Activated CD4-positive, alpha-beta memory T cell treated with anti-CD3 and anti-CD28 coated beads for 36 hours (primary cell): Measurements from ENCODE around the gene CHCHD5. TPM values are rescaled to one million over a fixed set of nuclear protein-coding genes. Genes with fewer than 3 reads are reported as not detected.
"Not testable (repeated sequence)": the region's sequence is repeated elsewhere in the genome, so short reads cannot be mapped to it uniquely, and the experiment has no call there.

Source experiments
- CTCF ChIA-PET: fragments of 350-600 bp; sonication (Branson Sonifier 250); formaldehyde crosslinking; loops from one replicate; lab custom pipeline; 2021; ENCODE audit warnings: antibody characterized with exemption, inconsistent platforms; lab: Charles Lee
- POLR2A ChIA-PET: fragments of 350-600 bp; sonication (Branson Sonifier 250); formaldehyde crosslinking; loops from one replicate; lab custom pipeline; 2021; ENCODE audit warnings: antibody characterized with exemption; lab: Charles Lee
- DNase-seq: peaks from one replicate; pipeline ENCODE4 v3.0.0-alpha.2; 2020
- H3K27ac Mint-ChIP-seq: one replicate; pipeline ENCODE4 v1.8.0; 2021; ENCODE audit warnings: mixed read lengths
- H3K27me3 Mint-ChIP-seq: one replicate; pipeline ENCODE4 v1.8.0; 2021; ENCODE audit warnings: mixed read lengths
- H3K36me3 Mint-ChIP-seq: one replicate; pipeline ENCODE4 v1.8.0; 2021; ENCODE audit warnings: mixed read lengths
- H3K4me1 Mint-ChIP-seq: one replicate; pipeline ENCODE4 v1.8.0; 2021; ENCODE audit warnings: low read depth, mixed read lengths
- H3K4me3 Mint-ChIP-seq: one replicate; pipeline ENCODE4 v1.8.0; 2021; ENCODE audit warnings: mild to moderate bottlenecking, mixed read lengths
- H3K9me3 Mint-ChIP-seq: one replicate; pipeline ENCODE4 v1.8.0; 2021; ENCODE audit warnings: mixed read lengths
- intact Hi-C: fragments of 100-400 bp; cut with micrococcal nuclease; formaldehyde crosslinking; loops from one replicate; pipeline ENCODE4 v1.15.1; 2023
- total RNA-seq, 2 experiments: library from RNA; stranded (reverse); gene quantifications; one replicate each; pipeline ENCODE4 v1.2.3, GENCODE V29; 2021

Gene CHCHD5
- total RNA-seq = 10 to 100 TPM; 39.3 to 41.4 TPM

GRCh38 chr2:112584134-112584890, at the start of gene CHCHD5:
CHCHD5 (plus strand) TSS chr2:112584609; CDS start chr2:112584648, 39 bp downstream.
- intact Hi-C loops = loop anchor here (1.0 to 5.0 kb wide), 7 partner anchors 42 to 397 kb away; partner anchors contain the start of genes POLR1B, SLC20A1, ZC3H6 and ZC3H8
- Mint-ChIP-seq H3K27ac (peak within 1 kb of the TSS; percentile 99), H3K27me3 (no peaks in the 10 kb centered on the region), H3K9me3 (no peaks in the 10 kb centered on the region), H3K4me1 (peaks cover 30% of the 10 kb centered on the region), H3K36me3 (peaks cover 15% of the 10 kb centered on the region), H3K4me3 (peak within 1 kb of the TSS; percentile 97)
- DNase-seq = peak; percentile 97
- ChIA-PET CTCF (interaction anchor here (0.6 to 2.8 kb wide), 8 partner anchors 16 to 165 kb away, joined by 3 to 21 read pairs (median 4); no protein-coding TSS in a partner anchor), POLR2A (interaction anchor here (0.6 to 2.6 kb wide), 5 partner anchors 19 to 143 kb away, joined by 3 to 11 read pairs (median 3); partner anchors contain the start of gene SLC20A1)

- Mint-ChIP-seq H3K9me3 (peaks cover 3% of the 10 kb centered on the region), H3K4me1 (no peaks in the 10 kb centered on the region), H3K27me3 (no peaks in the 10 kb centered on the region), H3K4me3 (no peak overlapping the region), H3K36me3 (peaks cover 17% of the 10 kb centered on the region), H3K27ac (no peak overlapping the region)
- CTCF ChIA-PET = no interaction called here
- intact Hi-C loops = no loop called here
- POLR2A ChIA-PET = interaction anchor here (0.6 kb wide), 1 partner anchor 13 kb away, joined by 4 read pairs; no protein-coding TSS in a partner anchor
- no peak for DNase-seq
These were observed 49.6 kb upstream of the CHCHD5 start for GRCh38 chr2:112534826-112535225.

DNA sequence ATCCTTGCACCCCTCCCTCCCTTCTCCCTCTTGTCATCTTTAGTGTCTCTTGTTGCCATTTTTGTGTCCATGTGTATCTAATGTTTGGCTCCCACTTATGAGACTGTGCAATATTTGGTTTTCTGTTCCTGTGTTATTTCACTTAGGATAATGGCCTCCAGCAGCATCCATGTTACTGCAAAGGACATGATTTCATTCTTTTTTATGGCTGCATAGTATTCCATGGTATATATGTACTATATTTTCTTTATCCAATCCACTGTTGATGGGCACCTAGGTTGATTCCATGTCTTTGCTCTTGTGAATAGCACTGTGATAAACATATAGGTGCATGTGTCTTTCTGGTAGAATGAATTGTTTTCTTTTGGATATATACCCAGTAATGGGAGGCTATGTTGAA, 47.7 kb upstream of the CHCHD5 start:
- peaks cover 11% of the 10 kb centered on the region for H3K4me1 Mint-ChIP-seq
- intact Hi-C loops, POLR2A ChIA-PET, H3K9me3 Mint-ChIP-seq, H3K27me3 Mint-ChIP-seq, CTCF ChIA-PET, DNase-seq, H3K4me3 Mint-ChIP-seq, H3K27ac Mint-ChIP-seq, H3K36me3 Mint-ChIP-seq: not testable (repeated sequence)

GRCh38 chr2:112539306-112539705, 45.1 kb upstream of the CHCHD5 start:
- DNase-seq = no peak
- peaks cover 11% of the 10 kb centered on the region for H3K4me1 Mint-ChIP-seq
- H3K9me3 Mint-ChIP-seq = peaks cover 3% of the 10 kb centered on the region
- no peak overlapping the region for H3K4me3 Mint-ChIP-seq
- POLR2A ChIA-PET = no interaction called here
- intact Hi-C loops = no loop called here
- CTCF ChIA-PET = no interaction called here
- H3K27me3 Mint-ChIP-seq = no peaks in the 10 kb centered on the region
- H3K36me3 Mint-ChIP-seq = peaks cover 4% of the 10 kb centered on the region
- no peak overlapping the region for H3K27ac Mint-ChIP-seq

- Mint-ChIP-seq H3K4me3 (no peak overlapping the region), H3K9me3 (peaks cover 3% of the 10 kb centered on the region), H3K27ac (no peak overlapping the region), H3K27me3 (no peaks in the 10 kb centered on the region), H3K36me3 (peaks cover 2% of the 10 kb centered on the region), H3K4me1 (peaks cover 17% of the 10 kb centered on the region)
- CTCF ChIA-PET = no interaction called here
- POLR2A ChIA-PET = no interaction called here
- DNase-seq = no peak
- intact Hi-C loops = loop anchor here (5.0 to 10.0 kb wide), 4 partner anchors 264 to 659 kb away; partner anchors contain the start of genes ANAPC1, ZC3H6 and ZC3H8
These were observed 43.5 kb upstream of the CHCHD5 start for GRCh38 chr2:112540906-112541305.

- DNase-seq = peak; percentile 78
- peaks cover 19% of the 10 kb centered on the region for H3K4me1 Mint-ChIP-seq
- intact Hi-C loops = loop anchor here (1.0 to 10.0 kb wide), 8 partner anchors 43 to 659 kb away; partner anchors contain the start of genes ANAPC1, CHCHD5, SLC20A1 and TMEM87B
- H3K4me3 Mint-ChIP-seq = no peak overlapping the region
- ChIA-PET POLR2A (interaction anchor here (1.0 kb wide), 1 partner anchor 658 kb away, joined by 4 read pairs; no protein-coding TSS in a partner anchor), CTCF (interaction anchor here (1.6 kb wide), 1 partner anchor 61 kb away, joined by 6 read pairs; no protein-coding TSS in a partner anchor)
- H3K9me3 Mint-ChIP-seq = peaks cover 2% of the 10 kb centered on the region
- no peak overlapping the region for H3K27ac Mint-ChIP-seq
- peaks cover 2% of the 10 kb centered on the region for H3K36me3 Mint-ChIP-seq
- H3K27me3 Mint-ChIP-seq = no peaks in the 10 kb centered on the region
These were observed 42.9 kb upstream of the CHCHD5 start for GRCh38 chr2:112541315-112542122.

- peak; percentile 84 for DNase-seq
- Mint-ChIP-seq H3K27me3 (no peaks in the 10 kb centered on the region), H3K4me1 (peaks cover 21% of the 10 kb centered on the region), H3K4me3 (no peak within 1 kb of the TSS), H3K9me3 (no peaks in the 10 kb centered on the region), H3K27ac (no peak within 1 kb of the TSS), H3K36me3 (peaks cover 9% of the 10 kb centered on the region)
- CTCF ChIA-PET = interaction anchor here (0.5 to 1.6 kb wide), 2 partner anchors 61 to 542 kb away, joined by 3 to 6 read pairs; no protein-coding TSS in a partner anchor
- intact Hi-C loops = loop anchor here (1.0 to 10.0 kb wide), 8 partner anchors 42 to 660 kb away; partner anchors contain the start of genes ANAPC1, CHCHD5, SLC20A1 and TMEM87B
- POLR2A ChIA-PET = interaction anchor here (1.0 kb wide), 1 partner anchor 659 kb away, joined by 4 read pairs; no protein-coding TSS in a partner anchor
These were observed 42.1 kb upstream of the CHCHD5 start, which contains the start of gene POLR1B for GRCh38 chr2:112542123-112542983. POLR1B (plus strand) TSS chr2:112542465; CDS start chr2:112542495, 30 bp downstream.

GRCh38 chr2:112542984-112543661, 41.3 kb upstream of the CHCHD5 start:
- Mint-ChIP-seq H3K36me3 (peaks cover 14% of the 10 kb centered on the region), H3K27me3 (no peaks in the 10 kb centered on the region), H3K4me3 (no peak overlapping the region), H3K4me1 (peaks cover 21% of the 10 kb centered on the region), H3K9me3 (no peaks in the 10 kb centered on the region), H3K27ac (no peak overlapping the region)
- POLR2A ChIA-PET = interaction anchor here (1.0 to 1.1 kb wide), 2 partner anchors 44 to 660 kb away, joined by 3 to 4 read pairs; no protein-coding TSS in a partner anchor
- intact Hi-C loops = loop anchor here (1.0 to 10.0 kb wide), 8 partner anchors 41 to 661 kb away; partner anchors contain the start of genes ANAPC1, CHCHD5, SLC20A1 and TMEM87B
- peak; percentile 31 for DNase-seq
- CTCF ChIA-PET = interaction anchor here (0.5 to 1.6 kb wide), 2 partner anchors 62 to 541 kb away, joined by 3 to 6 read pairs; no protein-coding TSS in a partner anchor

DNA sequence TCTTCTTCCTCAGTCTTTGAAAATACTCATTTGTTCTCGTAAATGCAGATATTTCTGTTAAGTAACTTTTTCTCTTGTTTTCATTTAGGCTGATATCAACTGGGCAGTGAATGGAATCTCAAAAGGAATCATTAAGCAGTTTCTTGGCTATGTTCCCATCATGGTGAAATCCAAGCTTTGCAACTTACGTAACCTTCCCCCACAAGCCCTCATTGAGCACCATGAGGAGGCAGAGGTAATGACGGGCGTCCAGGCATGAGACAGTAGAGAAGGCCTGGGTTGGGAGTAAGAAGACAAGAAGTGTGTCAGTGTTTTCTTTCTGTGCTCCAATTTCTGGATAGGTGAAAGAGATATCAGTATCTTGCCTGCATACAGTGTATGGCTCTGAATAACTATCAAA, 37.1 kb upstream of the CHCHD5 start:
- ChIA-PET POLR2A (no interaction called here), CTCF (interaction anchor here (1.6 kb wide), 1 partner anchor 66 kb away, joined by 4 read pairs; no protein-coding TSS in a partner anchor)
- H3K36me3 Mint-ChIP-seq = peaks cover 43% of the 10 kb centered on the region

GRCh38 chr2:112548980-112549379, 35.4 kb upstream of the CHCHD5 start:
- ChIA-PET CTCF (no interaction called here), POLR2A (no interaction called here)
- H3K9me3 Mint-ChIP-seq = no peaks in the 10 kb centered on the region
- intact Hi-C loops = loop anchor here (10.0 kb wide), 1 partner anchor 294 kb away; the partner anchor contains the start of gene ZC3H8
- no peak overlapping the region for H3K27ac Mint-ChIP-seq
- DNase-seq = no peak
- no peaks in the 10 kb centered on the region for H3K27me3 Mint-ChIP-seq
- peaks cover 53% of the 10 kb centered on the region for H3K36me3 Mint-ChIP-seq
- no peak overlapping the region for H3K4me3 Mint-ChIP-seq
- peaks cover 14% of the 10 kb centered on the region for H3K4me1 Mint-ChIP-seq

More for the DNA sequence above, 37.1 kb upstream of the CHCHD5 start:
- Mint-ChIP-seq H3K4me1 (peaks cover 14% of the 10 kb centered on the region), H3K27ac (no peak overlapping the region), H3K27me3 (no peaks in the 10 kb centered on the region), H3K9me3 (no peaks in the 10 kb centered on the region), H3K4me3 (no peak overlapping the region)
- DNase-seq = no peak
- intact Hi-C loops = loop anchor here (10.0 kb wide), 1 partner anchor 293 kb away; the partner anchor contains the start of gene ZC3H8
